KMS-11 (cell line): Measurements from ENCODE around the gene SHISA2.
"Not testable (repeated sequence)": the region's sequence is repeated elsewhere in the genome, so short reads cannot be mapped to it uniquely, and the experiment has no call there.

ENCODE experiments used
- H2AFZ ChIP-seq: fragments of 200-600 bp; sonication (generic); 2 replicates; pipeline ENCODE4 v1.6.1; 2016; ENCODE audit warnings: antibody characterized with exemption, mixed run types, low read depth
- H3K27ac ChIP-seq: fragments of 200-600 bp; sonication (generic); 2 replicates; pipeline ENCODE4 v1.6.1; 2016; ENCODE audit warnings: mild to moderate bottlenecking, mixed run types
- H3K27me3 ChIP-seq: fragments of 200-600 bp; sonication (generic); 2 replicates; pipeline ENCODE4 v1.6.1; 2017; ENCODE audit warnings: mild to moderate bottlenecking, low read depth, mixed run types, moderate library complexity; ENCODE audit not compliant: insufficient read depth
- H3K36me3 ChIP-seq: fragments of 200-600 bp; sonication (generic); 2 replicates; pipeline ENCODE4 v1.6.1; 2017; ENCODE audit warnings: mild to moderate bottlenecking, mixed run types; ENCODE audit not compliant: insufficient read depth
- H3K4me1 ChIP-seq: fragments of 200-600 bp; sonication (generic); 2 replicates; pipeline ENCODE4 v1.6.1; 2016; ENCODE audit warnings: mild to moderate bottlenecking, low read depth, mixed run types; ENCODE audit not compliant: poor library complexity, severe bottlenecking
- H3K4me2 ChIP-seq: fragments of 200-600 bp; sonication (generic); 2 replicates; pipeline ENCODE4 v1.7.0; 2016; ENCODE audit warnings: mild to moderate bottlenecking, mixed run types
- H3K4me3 ChIP-seq: fragments of 200-600 bp; sonication (generic); IDR thresholded peaks from 2 replicates; pipeline ENCODE4 v1.6.1; 2017; ENCODE audit warnings: low read depth, low read length, mixed read lengths; ENCODE audit not compliant: insufficient read depth
- H3K79me2 ChIP-seq: fragments of 200-600 bp; sonication (generic); 2 replicates; pipeline ENCODE4 v1.6.1; 2016; ENCODE audit warnings: low read depth, mixed run types; ENCODE audit not compliant: insufficient read depth
- H3K9ac ChIP-seq: fragments of 200-600 bp; sonication (generic); 2 replicates; pipeline ENCODE4 v1.6.1; 2016; ENCODE audit warnings: mild to moderate bottlenecking, mixed run types
- H4K20me1 ChIP-seq: fragments of 200-600 bp; sonication (generic); 2 replicates; pipeline ENCODE4 v1.6.1; 2016; ENCODE audit warnings: mild to moderate bottlenecking, mixed run types; ENCODE audit not compliant: insufficient read depth
- TF ChIP-seq, protein P1 (sequence below): fragments of 200-600 bp; sonication (generic); conservative IDR thresholded peaks from 2 replicates; pipeline ENCODE4 v1.6.1; 2017; ENCODE audit warnings: low read depth, mild to moderate bottlenecking, antibody characterized with exemption, low read length, moderate library complexity, mixed read lengths

The SHISA2 gene

GRCh38 chr13:26051657-26052311 lies at the start of gene SHISA2:
Gene SHISA2, minus strand, starts transcription at chr13:26052016. Its CDS starts 1,041 bp downstream, at chr13:26050975.
- Histone ChIP-seq H3K4me1 (peaks cover 10% of the 10 kb centered on the region), H4K20me1 (no peaks in the 10 kb centered on the region), H3K27ac (peak within 1 kb of the TSS; percentile 52), H3K27me3 (no peaks in the 10 kb centered on the region), H3K79me2 (no peaks in the 10 kb centered on the region), H3K36me3 (no peaks in the 10 kb centered on the region), H3K9ac (peak within 1 kb of the TSS; percentile 39; the same call in 1 of the 2 replicates), H3K4me2 (peak within 1 kb of the TSS; percentile 57; the same call in 1 of the 2 replicates), H3K4me3 (no peak within 1 kb of the TSS), H2AFZ (peak within 1 kb of the TSS; percentile 94)
- TF ChIP-seq, protein P1, sequence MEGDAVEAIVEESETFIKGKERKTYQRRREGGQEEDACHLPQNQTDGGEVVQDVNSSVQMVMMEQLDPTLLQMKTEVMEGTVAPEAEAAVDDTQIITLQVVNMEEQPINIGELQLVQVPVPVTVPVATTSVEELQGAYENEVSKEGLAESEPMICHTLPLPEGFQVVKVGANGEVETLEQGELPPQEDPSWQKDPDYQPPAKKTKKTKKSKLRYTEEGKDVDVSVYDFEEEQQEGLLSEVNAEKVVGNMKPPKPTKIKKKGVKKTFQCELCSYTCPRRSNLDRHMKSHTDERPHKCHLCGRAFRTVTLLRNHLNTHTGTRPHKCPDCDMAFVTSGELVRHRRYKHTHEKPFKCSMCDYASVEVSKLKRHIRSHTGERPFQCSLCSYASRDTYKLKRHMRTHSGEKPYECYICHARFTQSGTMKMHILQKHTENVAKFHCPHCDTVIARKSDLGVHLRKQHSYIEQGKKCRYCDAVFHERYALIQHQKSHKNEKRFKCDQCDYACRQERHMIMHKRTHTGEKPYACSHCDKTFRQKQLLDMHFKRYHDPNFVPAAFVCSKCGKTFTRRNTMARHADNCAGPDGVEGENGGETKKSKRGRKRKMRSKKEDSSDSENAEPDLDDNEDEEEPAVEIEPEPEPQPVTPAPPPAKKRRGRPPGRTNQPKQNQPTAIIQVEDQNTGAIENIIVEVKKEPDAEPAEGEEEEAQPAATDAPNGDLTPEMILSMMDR = no peak

DNA sequence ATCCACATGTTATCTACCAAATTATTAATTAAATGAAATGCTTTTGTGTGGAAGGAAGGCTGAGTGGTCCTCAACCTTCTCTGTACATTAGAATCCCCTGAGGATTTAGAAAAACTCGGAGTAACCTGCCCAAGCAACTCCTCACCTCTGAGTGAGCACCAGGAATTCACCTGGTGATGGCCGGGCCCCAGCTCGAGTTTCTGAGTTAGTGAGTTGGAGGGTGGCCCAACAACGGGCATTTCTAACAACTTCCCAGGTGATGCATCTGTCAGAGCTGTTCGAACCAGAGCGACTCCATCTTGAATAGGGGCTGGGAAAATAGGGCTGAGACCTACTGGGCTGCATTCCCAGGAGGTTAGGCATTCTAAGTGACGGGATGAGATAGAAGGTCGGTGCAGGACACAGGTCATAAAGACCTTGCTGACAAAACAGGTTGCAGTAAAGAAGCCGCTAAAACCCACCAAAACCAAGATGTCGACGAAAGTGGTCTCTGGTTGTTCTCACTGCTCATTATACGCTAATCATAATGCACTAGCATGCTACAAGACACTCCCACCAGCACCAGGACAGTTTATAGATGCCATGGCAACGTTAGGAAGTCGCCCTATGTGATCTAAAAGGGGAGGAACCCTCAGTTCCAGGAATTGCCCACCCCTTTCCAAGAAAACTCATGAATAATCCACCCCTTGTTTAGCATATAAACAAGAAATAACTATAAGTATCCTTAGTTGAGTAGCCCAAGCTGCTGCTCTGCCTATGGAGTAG lies 44.2 kb upstream of the SHISA2 start:
- Histone ChIP-seq H3K27ac (no peak overlapping the region), H3K79me2 (no peaks in the 10 kb centered on the region), H3K4me3 (no peak overlapping the region), H3K27me3 (no peaks in the 10 kb centered on the region), H3K9ac (no peak overlapping the region), H2AFZ (no peak overlapping the region), H3K36me3 (no peaks in the 10 kb centered on the region), H3K4me1 (no peaks in the 10 kb centered on the region), H3K4me2 (no peak overlapping the region), H4K20me1 (no peaks in the 10 kb centered on the region)
- TF ChIP-seq, protein P1 = no peak

DNA sequence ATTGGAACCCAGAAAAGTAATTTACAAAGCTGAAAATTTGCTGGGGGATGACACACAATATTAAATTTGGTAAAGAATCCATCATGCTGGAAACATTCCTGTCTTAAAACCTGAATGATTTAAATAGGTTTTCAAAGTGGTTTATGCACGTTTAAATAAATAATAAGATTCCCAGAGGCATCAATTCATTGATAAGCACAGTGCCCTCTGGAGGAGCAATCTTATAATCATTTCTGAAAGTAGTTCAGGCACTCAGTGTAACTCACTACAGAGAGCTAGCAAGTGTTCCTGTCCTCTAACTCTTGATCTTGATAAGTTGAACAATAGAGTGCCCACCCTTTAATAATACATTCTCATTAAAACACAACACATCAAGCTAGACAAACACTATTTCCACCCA lies 43.5 kb upstream of the SHISA2 start:
- TF ChIP-seq, protein P1 = no peak
- no peak overlapping the region for H3K4me3 ChIP-seq
- no peak overlapping the region for H3K27ac ChIP-seq
- H3K27me3 ChIP-seq = no peaks in the 10 kb centered on the region
- no peak overlapping the region for H3K4me2 ChIP-seq
- H3K9ac ChIP-seq = no peak overlapping the region
- no peaks in the 10 kb centered on the region for H3K79me2 ChIP-seq
- no peaks in the 10 kb centered on the region for H3K4me1 ChIP-seq
- H3K36me3 ChIP-seq = no peaks in the 10 kb centered on the region
- H4K20me1 ChIP-seq = no peaks in the 10 kb centered on the region
- H2AFZ ChIP-seq = no peak overlapping the region

- H3K9ac ChIP-seq, H2AFZ ChIP-seq, H3K27me3 ChIP-seq, H3K4me1 ChIP-seq, H3K27ac ChIP-seq, H3K36me3 ChIP-seq, H3K4me3 ChIP-seq, H3K79me2 ChIP-seq, H4K20me1 ChIP-seq, H3K4me2 ChIP-seq: not testable (repeated sequence)
Measured at GRCh38 chr13:26076821-26077220, 25.0 kb upstream of the SHISA2 start.

- H3K27me3 ChIP-seq = no peaks in the 10 kb centered on the region
- H3K27ac ChIP-seq = no peak overlapping the region
- no peak overlapping the region for H3K4me2 ChIP-seq
- no peak overlapping the region for H3K9ac ChIP-seq
- no peaks in the 10 kb centered on the region for H3K4me1 ChIP-seq
- no peaks in the 10 kb centered on the region for H3K36me3 ChIP-seq
- TF ChIP-seq, protein P1 = no peak
- H2AFZ ChIP-seq = no peak overlapping the region
- no peaks in the 10 kb centered on the region for H3K79me2 ChIP-seq
- H4K20me1 ChIP-seq = no peaks in the 10 kb centered on the region
- H3K4me3 ChIP-seq = no peak overlapping the region
Measured at GRCh38 chr13:26075498-26075897, 23.7 kb upstream of the SHISA2 start.
